ENCODE data around the gene TCERG1L.

TCERG1L gene

GRCh38 chr10:131074682-131075081, 236.8 kb downstream of the TCERG1L start:
- in situ Hi-C loops (cut with MboI; ENCODE audit: low sequenced_read_pairs) = no loop called here

- in situ Hi-C loops (cut with MboI; ENCODE audit: low sequenced_read_pairs) = no loop called here
These were observed 238.0 kb downstream of the TCERG1L start for GRCh38 chr10:131073469-131074035.

- in situ Hi-C loops (cut with MboI; ENCODE audit: low sequenced_read_pairs) = no loop called here
These were observed 238.7 kb downstream of the TCERG1L start for GRCh38 chr10:131072651-131073468.

GRCh38 chr10:131071721-131072120, 239.8 kb downstream of the TCERG1L start:
- in situ Hi-C loops (cut with MboI; ENCODE audit: low sequenced_read_pairs) = no loop called here

DNA sequence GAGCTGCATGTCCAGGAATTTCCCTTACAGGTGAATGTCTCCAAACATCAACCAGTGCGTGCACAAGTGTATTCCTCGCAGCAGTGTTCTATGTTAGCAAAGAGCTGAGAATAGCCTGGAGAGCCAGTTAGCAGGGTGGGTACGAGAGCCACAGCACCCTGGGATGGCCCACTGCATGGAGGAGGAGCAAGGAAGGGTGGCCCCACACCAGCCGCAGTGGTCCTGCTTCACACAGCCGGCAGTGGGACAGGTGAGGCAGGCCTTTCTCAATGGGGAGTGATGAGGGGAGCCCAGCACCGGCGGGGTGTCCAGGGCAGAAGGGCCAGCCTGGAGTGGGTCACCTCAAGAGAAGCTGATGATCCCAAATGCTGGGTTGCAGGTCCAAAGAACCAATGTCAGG, 240.7 kb downstream of the TCERG1L start:
- in situ Hi-C loops (cut with MboI; ENCODE audit: low sequenced_read_pairs) = no loop called here

DNA sequence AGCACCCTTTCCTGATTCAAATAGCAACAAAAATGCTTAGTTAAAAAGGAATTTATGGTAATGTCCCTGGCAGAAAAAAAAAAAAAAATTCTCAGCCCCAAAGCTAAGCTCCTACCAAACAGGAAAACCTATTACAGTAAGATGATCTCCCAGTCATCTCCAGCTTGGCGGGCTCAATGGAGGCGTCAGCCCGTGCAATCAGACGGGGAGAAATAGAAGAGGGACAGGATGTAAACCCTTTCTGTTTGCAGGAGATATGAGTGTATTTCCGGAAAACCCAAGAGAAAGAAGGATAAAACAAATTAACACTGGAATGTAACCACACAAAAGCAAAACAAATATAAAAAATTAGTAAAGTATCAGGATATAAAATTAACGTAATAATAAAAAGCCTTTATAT, 242.8 kb downstream of the TCERG1L start:
- in situ Hi-C loops (cut with MboI; ENCODE audit: low sequenced_read_pairs) = no loop called here

DNA sequence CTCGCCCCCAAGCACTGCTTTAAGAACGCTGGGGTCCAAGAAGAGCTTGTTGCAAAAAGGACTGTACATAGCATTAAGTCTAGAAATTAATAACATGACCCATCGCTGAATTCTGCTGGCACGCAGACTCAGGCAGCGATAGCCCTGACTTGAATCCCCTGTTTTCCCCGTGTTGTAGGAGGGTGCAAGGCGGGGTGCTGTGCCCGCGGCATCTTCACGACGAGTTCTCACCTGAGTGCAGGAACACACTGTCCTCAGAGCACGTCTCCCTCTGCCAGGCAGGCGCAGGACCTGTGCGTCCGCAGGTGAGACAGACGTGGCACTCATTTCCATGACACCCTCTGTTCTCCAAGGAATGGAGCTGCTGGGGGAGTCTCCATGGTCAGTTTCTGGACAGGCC, 243.2 kb downstream of the TCERG1L start:
- in situ Hi-C loops (cut with MboI; ENCODE audit: low sequenced_read_pairs) = no loop called here

GRCh38 chr10:131067690-131068089, 243.8 kb downstream of the TCERG1L start:
- in situ Hi-C loops (cut with MboI; ENCODE audit: low sequenced_read_pairs) = no loop called here

- in situ Hi-C loops (cut with MboI; ENCODE audit: low sequenced_read_pairs) = no loop called here
These were observed 245.7 kb downstream of the TCERG1L start for GRCh38 chr10:131065673-131066305.

GRCh38 chr10:131063311-131063710, 248.2 kb downstream of the TCERG1L start:
- in situ Hi-C loops (cut with MboI; ENCODE audit: low sequenced_read_pairs) = no loop called here

DNA sequence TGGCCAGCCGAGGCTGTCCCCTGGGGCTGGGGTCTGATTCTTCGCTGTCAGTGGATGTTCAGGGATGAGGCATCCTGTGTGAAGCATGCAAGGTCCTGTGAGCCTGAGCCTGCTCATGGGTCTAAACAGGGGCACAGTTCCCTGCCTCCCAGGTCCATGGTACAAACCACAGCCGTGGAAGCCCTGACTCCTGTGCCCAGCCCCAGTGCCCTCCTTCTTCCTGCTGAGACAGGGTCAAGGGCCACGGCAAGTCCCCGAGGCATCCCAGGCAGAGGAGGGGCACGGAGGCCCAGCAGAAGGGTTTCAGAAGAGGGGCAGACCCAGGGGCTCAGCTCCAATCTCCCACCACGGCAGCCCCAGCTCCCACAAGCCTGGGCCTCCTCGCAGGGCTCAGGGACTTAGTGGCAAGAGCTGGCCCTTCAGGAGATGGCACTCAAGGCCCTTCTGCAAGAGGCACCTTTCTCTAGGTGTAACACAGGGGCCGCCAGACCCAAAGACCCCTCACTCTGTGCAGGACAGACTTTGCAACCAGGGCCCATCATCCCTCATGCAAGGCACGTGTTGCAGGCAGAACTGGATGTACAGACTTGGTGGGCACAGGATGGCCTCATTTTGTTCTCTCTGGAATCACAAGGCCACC, 248.8 kb downstream of the TCERG1L start:
- in situ Hi-C loops (cut with MboI; ENCODE audit: low sequenced_read_pairs) = no loop called here

DNA sequence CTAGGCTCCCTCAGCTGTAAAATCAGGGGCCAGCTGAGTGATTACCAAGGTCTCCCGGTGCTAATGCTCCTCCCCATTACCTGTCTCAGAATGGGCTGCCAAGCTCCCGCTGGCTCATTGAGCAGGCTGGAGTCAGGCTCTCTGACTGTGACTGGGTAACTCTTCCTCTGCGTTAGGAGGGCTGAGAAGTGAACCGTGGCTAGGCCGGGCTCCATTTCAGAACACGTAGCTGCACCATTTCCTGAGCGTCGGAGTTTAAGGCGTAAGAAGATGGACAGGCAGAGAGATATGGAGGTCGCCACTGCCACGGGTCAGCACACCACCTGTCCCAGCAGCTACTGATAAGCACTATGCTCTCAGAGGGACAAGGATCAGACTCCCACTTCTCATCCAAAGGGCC, 250.3 kb downstream of the TCERG1L start:
- in situ Hi-C loops (cut with MboI; ENCODE audit: low sequenced_read_pairs) = no loop called here

DNA sequence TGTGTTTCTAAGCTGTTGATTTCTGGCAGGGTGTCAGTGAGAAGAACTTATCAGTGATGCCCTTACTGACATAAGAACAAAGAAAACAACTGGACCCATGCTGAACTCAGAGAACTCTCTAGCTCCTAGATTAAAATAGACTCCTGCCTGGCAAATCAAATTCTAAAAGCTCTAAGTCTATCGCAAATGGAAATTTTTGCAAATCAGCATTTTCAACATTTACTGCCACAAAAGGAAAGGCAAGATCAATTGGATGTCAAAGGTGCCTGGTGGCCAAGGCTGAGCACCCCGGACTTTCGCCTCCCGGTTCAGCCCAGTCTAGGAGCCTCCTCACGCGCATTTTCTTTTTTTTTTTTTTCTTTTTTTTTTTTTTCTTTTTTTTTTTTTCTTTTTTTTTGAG, 251.6 kb downstream of the TCERG1L start:
- in situ Hi-C loops (cut with MboI; ENCODE audit: low sequenced_read_pairs) = no loop called here

DNA sequence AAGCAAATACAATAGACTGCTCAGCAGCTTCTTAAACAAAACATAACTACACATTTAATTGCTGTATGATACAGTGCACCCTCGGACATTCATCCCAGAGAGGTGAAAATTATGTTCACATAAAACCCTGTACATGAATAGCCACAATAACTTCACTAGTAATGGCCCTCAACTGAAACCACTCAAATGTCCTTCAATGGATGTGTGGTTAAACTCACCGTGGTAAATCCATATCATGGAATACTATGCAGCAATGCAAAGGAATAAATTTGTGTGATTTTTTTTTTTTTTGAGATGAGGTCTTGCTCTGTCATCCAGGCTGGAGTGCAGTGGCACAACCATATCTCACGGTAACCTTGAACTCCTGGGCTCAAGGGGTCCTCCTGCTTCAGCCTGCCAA, 252.7 kb downstream of the TCERG1L start:
- in situ Hi-C loops (cut with MboI; ENCODE audit: low sequenced_read_pairs) = no loop called here

DNA sequence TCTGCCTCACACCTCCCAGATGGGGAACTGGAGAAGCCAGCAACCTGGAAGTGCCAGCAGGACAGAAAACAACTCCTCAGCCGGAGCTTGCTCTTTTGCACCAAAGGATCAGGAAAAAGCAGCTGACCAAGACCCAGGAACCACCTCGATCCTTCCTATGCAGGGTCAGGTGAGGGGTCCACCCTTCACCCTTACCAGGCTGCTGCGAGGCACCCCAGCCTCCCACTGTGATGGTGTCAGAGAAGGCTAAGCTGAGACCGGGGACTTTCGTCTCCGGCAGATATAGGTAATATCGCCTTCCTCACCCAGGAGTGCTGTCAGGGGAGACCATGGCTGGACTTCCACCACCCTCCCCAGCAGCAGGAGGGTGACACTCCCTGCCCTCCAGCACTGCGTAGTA, 254.7 kb downstream of the TCERG1L start:
- in situ Hi-C loops (cut with MboI; ENCODE audit: low sequenced_read_pairs) = no loop called here

- in situ Hi-C loops (cut with MboI; ENCODE audit: low sequenced_read_pairs) = no loop called here
These were observed 255.4 kb downstream of the TCERG1L start for GRCh38 chr10:131056091-131056579.

DNA sequence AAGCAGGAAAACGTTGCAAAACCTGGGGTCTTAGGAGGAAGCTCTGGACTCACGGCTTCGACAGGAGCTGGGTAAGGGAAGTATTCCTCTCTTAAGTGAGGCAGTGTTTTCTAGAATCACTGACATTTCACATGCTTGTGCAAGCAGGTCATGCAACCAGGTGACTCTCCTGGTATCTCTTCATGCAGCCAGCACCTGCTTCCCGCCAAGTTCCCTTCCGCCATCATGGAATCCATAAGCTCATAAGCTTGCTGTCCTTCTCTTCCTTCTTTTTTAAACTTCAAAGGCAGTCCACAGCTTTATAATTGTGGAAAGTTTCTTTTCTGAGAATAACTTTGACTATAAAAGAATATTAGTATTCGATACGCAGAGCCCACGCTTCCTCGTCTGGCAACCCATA, 256.1 kb downstream of the TCERG1L start:
- in situ Hi-C loops (cut with MboI; ENCODE audit: low sequenced_read_pairs) = no loop called here

GRCh38 chr10:131053192-131053591, 258.3 kb downstream of the TCERG1L start:
- in situ Hi-C loops (cut with MboI; ENCODE audit: low sequenced_read_pairs) = no loop called here

GRCh38 chr10:131050162-131050766, 261.3 kb downstream of the TCERG1L start:
- in situ Hi-C loops (cut with MboI; ENCODE audit: low sequenced_read_pairs) = no loop called here

GRCh38 chr10:131049016-131049415, 262.5 kb downstream of the TCERG1L start:
- in situ Hi-C loops (cut with MboI; ENCODE audit: low sequenced_read_pairs) = no loop called here

DNA sequence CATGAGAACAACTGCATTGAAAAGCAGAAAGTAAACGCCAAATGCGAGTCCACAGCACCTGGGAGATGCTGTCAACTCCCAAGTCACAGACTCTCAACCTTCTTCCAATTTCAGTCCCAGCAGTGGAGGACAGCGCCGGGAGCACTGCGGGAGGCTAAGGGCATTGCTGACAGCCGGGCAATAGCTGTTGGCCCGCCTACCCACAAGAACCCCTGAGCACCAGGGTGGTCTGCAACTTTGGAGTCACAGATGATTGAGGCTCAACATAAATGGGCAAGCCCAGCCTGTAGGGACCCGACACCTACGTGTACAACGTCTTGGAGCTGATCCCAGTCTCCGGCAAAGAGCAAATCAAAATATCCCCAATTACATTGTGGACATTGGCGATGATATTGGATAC, 262.9 kb downstream of the TCERG1L start:
- in situ Hi-C loops (cut with MboI; ENCODE audit: low sequenced_read_pairs) = no loop called here

Measured in hTERT RPE-1 (cell line).